Measurements from ENCODE around the gene ZNF304.

ZNF304 gene

DNA sequence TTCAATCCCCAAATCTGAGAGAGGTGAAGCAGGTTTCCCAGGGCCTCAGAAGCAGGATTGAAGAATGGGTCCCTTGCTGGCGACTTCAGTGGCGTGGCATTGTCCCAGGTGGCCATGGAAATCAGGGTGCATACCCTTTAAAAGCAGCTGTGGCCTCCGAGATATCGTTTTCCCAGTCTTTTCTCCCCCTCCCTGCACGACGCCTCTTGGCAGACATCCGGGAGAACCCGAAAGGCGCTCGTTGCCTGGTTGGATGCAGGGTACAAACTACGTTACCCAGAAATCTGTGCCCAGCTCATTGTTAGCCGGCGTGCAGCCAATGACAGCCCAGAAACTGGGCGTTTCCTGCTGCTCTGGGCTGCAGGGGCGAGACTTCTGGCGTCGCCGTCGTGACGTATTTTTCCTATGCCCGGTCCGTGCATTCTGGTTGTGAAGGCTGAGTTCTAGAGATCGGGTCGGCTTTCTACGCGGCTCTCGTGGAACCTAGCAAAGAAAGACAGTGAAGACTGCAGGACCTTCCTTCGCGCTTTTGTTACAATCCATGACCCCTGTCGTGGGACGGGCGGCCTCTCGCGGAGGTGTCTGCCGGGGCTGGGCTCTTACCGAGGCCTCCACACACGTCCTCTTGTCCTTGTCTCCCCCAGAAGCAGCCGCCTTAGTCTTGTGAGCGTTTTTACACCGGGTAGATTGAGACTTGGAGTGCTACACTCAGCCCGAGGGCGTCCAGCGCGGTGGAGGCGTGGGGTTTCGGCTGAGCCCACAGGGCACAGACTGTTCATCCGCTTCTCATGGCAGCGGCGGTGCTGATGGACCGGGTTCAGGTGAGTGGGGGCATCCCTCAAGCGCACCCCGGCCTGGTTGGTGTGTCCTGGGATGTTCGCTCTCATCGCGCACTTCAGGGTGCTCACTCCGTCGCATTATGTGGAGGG lies at the start of gene ZNF304:
TSS of gene ZNF304 (plus strand) at position 395 of the 929 bp plus-strand sequence. CDS start at position 789, 394 bp downstream.
- TF ChIP-seq, protein P1, sequence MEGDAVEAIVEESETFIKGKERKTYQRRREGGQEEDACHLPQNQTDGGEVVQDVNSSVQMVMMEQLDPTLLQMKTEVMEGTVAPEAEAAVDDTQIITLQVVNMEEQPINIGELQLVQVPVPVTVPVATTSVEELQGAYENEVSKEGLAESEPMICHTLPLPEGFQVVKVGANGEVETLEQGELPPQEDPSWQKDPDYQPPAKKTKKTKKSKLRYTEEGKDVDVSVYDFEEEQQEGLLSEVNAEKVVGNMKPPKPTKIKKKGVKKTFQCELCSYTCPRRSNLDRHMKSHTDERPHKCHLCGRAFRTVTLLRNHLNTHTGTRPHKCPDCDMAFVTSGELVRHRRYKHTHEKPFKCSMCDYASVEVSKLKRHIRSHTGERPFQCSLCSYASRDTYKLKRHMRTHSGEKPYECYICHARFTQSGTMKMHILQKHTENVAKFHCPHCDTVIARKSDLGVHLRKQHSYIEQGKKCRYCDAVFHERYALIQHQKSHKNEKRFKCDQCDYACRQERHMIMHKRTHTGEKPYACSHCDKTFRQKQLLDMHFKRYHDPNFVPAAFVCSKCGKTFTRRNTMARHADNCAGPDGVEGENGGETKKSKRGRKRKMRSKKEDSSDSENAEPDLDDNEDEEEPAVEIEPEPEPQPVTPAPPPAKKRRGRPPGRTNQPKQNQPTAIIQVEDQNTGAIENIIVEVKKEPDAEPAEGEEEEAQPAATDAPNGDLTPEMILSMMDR (IDR thresholded peaks at IDR 0.05) = no peak
- TF ChIP-seq ZFX (IDR thresholded peaks at IDR 0.05; ENCODE audit: borderline replicate concordance) = no peak
- H3K27ac ChIP-seq = peak within 1 kb of the TSS; percentile 56

DNA sequence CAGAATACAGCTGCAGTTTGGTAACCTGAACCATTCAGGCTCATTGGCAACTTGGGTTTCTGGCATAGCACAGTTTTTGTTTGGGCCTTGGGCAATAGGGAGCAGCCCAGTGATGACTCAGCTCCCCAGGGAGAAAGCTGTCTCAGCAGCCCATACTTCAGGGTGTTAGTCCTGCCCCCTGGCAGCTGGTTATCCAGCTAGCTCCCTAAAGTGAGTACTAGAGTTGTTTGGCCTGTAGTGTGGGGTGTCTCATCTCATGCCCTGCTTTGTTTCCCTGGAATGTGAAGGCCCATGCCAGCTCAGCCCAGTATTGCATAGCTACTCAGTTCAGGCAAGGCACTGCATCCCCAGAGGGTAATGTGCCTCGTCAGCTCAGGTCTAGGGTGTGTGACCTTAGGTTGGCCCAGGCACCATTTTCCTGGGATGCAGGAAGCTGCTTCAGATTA lies 49.0 kb upstream of the ZNF304 start:
- H3K27ac ChIP-seq = no peak overlapping the region

DNA sequence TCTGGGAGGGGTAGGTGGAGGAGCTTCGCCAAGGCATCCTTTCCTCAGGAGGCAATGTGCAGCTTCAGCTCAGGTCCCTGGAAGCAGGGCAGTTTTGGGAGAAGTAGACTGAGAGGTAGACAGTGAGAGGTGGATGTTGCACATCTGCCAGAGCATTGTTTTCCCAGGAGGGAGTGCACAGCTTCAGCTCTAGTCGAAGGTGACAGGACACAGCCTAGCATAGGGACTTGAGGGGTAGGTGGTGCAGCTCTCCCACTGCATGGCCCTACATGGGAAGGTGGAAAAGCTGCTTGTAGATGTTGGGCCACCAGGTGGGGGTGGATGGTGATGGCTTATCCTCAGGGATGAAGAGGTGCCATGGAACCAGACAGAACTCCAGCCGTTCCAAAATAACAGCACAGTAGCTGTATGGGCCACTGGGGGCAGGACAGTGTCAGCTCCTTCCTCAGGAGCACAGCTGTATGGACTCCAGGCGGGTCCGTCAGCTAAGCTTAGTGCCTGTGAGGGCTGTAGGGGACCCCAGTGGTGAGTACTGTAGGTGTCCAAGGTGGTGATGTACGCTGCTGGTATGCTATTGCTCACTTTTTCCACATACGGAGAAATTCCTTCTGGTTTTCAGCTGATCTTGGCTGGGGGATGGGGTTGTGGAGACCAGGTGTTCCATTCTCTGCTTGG lies 48.2 kb upstream of the ZNF304 start:
- H3K27ac ChIP-seq = peak overlapping the region; percentile 3; the same call in 1 of the 2 replicates
- no peak for TF ChIP-seq ZFX (IDR thresholded peaks at IDR 0.05; ENCODE audit: borderline replicate concordance)
- TF ChIP-seq, protein P1 (IDR thresholded peaks at IDR 0.05) = no peak

More for the DNA sequence above, 49.0 kb upstream of the ZNF304 start:
- TF ChIP-seq, protein P1 (IDR thresholded peaks at IDR 0.05) = no peak
- TF ChIP-seq ZFX (IDR thresholded peaks at IDR 0.05; ENCODE audit: borderline replicate concordance) = no peak

DNA sequence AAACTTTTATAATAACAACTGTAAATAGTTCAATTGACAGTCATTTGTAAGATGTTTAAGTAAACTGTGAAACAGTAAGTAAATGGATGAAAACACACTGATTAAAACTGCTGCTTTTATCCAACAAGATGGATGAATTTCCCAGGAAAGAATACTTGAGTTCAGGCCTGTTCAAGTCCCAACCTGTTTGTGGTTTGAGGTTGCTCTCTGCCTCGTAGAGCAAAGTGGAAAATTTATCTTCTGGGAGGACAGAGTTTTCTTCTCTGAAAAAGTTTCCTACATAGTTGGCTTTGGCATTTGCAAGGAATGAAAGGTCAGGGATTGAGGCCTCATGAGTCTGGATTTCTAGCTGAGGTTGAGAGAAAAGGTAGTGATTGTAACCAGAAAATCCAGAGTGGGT lies 46.0 kb upstream of the ZNF304 start:
- TF ChIP-seq ZFX (IDR thresholded peaks at IDR 0.05; ENCODE audit: borderline replicate concordance) = no peak
- TF ChIP-seq, protein P1 (IDR thresholded peaks at IDR 0.05) = no peak
- H3K27ac ChIP-seq = no peak overlapping the region

DNA sequence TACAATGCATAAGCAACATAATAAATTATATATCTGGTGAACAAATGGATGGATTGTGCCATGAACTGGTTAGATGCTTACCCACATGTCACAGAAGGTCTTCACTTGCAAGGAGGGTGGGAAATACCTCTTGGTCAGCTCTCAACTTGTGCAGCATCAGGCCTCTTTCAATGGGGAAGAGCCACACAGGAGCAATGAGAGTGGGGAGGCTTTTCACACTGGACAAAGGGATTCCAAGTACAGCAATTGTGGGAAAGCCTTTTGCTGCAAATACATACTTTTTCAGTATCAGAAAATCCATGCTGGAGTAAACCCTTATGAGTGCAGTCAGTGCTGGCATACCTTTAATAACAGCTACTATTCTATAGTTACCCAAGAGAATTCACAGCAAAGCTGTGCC lies 42.6 kb upstream of the ZNF304 start:
- no peak overlapping the region for H3K27ac ChIP-seq

DNA sequence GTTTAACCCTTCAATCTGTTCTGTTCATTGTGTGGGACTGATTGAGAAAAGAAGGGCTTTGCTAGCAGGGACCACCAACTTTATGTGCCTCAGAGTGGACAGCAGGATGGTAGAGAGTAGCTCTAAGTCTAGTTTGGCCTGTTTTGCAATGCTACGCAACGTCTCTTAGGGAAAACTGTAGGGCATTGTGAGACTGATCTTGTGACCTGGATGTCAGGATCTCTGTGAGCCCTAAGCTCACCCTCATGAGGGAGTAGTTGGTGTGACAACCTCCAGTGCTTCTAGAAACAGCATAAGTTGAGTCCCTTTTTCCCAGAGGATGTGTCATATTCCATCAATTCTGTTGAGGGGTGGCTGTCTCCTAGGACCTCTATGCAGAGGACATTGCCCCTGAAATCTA lies 40.3 kb upstream of the ZNF304 start:
- TF ChIP-seq ZFX (IDR thresholded peaks at IDR 0.05; ENCODE audit: borderline replicate concordance) = no peak
- TF ChIP-seq, protein P1 (IDR thresholded peaks at IDR 0.05) = no peak
- H3K27ac ChIP-seq = no peak overlapping the region

More for the DNA sequence above, 42.6 kb upstream of the ZNF304 start:
- no peak for TF ChIP-seq ZFX (IDR thresholded peaks at IDR 0.05; ENCODE audit: borderline replicate concordance)
- TF ChIP-seq, protein P1 (IDR thresholded peaks at IDR 0.05) = no peak

All from 22Rv1 (cell line).